Gastroesophageal sphincter (tissue), 4 donors: Measurements from ENCODE around the gene EXOC4. TPM values are rescaled to one million over a fixed set of nuclear protein-coding genes. Genes with fewer than 3 reads are reported as not detected.

ENCODE experiments used
- ATAC-seq: fragments of 150-250 bp; one replicate; pipeline ENCODE4 v1.9.1; 2016; ENCODE audit warnings: mild to moderate bottlenecking, moderate library complexity
- H3K27ac ChIP-seq, 4 donors: fragments of 200-600 bp; sonication (generic) in 3 of 4; 1 replicate in 3 of 4; 2 replicates in 1 of 4; pipeline ENCODE4 v1.5.1; 2016 to 2019
- H3K27me3 ChIP-seq: fragments of 200-600 bp; sonication (generic); one replicate; pipeline ENCODE4 v1.5.1; 2019
- H3K36me3 ChIP-seq, 2 donors: fragments of 200-600 bp; sonication (generic); one replicate each; pipeline ENCODE4 v1.5.1; 2019; ENCODE audit warnings: control low read depth in 1 of 2
- H3K4me1 ChIP-seq, 3 donors: fragments of 200-600 bp; sonication (generic); 1 replicate in 2 of 3; 2 replicates in 1 of 3; pipeline ENCODE4 v1.5.1; 2016 to 2019; ENCODE audit warnings: control low read depth in 2 of 3
- H3K4me3 ChIP-seq, 2 donors: fragments of 200-600 bp; sonication (generic); one replicate each; pipeline ENCODE4 v1.5.1; 2019; ENCODE audit warnings: mild to moderate bottlenecking in 1 of 2, moderate library complexity in 1 of 2
- H3K9me3 ChIP-seq, 3 donors: fragments of 200-600 bp; sonication (generic); one replicate each; pipeline ENCODE4 v1.5.1; 2017 to 2019; ENCODE audit warnings: control low read depth in 2 of 3
- EP300 ChIP-seq: sonication (generic); formaldehyde crosslinking; IDR thresholded peaks from one replicate; pipeline ENCODE4 v1.6.1; 2017; ENCODE audit warnings: antibody characterized with exemption, mild to moderate bottlenecking
- POLR2A ChIP-seq, 2 donors: fragments of 450-650 bp; IDR thresholded peaks; one replicate each; pipeline ENCODE4 v1.6.1; 2017; ENCODE audit warnings: antibody characterized with exemption in 2 of 2, mild to moderate bottlenecking in 2 of 2, moderate library complexity in 1 of 2
- POLR2AphosphoS5 ChIP-seq: sonication (generic); formaldehyde crosslinking; IDR thresholded peaks from one replicate; pipeline ENCODE4 v1.6.1; 2017; ENCODE audit warnings: antibody characterized with exemption
- WGBS, 2 donors: methylation state at CpG; one replicate each; pipeline ENCODE4 v1.1.5; 2018; ENCODE audit warnings: low coverage in 1 of 2; 5-methylcytosine and 5-hydroxymethylcytosine counted together
- total RNA-seq, 4 donors: library from RNA; depleted of rRNA; stranded (reverse); fragments of >200 nt; gene quantifications; one replicate each; pipeline ENCODE4 v1.1.0, GENCODE V29; 2016
- TF ChIP-seq, protein P1 (sequence below), 4 experiments: fragments of 200-600 bp in 2 of 4; fragments of 450-650 bp in 2 of 4; sonication (generic) in 1 of 4; IDR thresholded peaks; one replicate each; pipeline ENCODE4 v1.5.1; 2017 to 2019; ENCODE audit warnings: antibody characterized with exemption in 4 of 4, mild to moderate bottlenecking in 2 of 4, moderate library complexity in 2 of 4

The EXOC4 gene
- total RNA-seq, 4 donors from 2014 or later: 46.3 to 85.8 (median 51.9) TPM

DNA sequence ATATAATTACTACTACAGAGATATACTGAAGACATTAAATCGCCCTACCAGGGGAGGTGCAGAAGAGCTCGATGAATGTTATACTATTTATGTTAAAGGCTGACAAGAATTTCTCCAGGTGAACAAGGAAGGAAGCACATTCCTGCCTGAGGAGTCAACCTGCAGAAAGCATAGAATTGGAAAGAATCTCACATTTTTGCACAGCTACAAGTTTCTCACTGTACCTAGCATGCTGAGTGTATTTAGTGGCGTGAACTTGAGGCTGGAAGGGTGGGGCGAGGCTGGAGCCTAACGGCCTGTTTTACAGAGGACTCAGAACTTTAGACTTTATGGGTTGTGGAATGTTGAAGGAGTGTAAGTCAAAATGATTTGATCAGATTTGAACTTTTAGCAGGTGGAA lies 500.6 kb downstream of the EXOC4 start:
- H3K27me3 ChIP-seq: no peaks in the 10 kb centered on the region
- no peak overlapping the region for H3K4me3 ChIP-seq
- ATAC-seq: no peak
- no peaks in the 10 kb centered on the region for H3K36me3 ChIP-seq
- TF ChIP-seq, protein P1, sequence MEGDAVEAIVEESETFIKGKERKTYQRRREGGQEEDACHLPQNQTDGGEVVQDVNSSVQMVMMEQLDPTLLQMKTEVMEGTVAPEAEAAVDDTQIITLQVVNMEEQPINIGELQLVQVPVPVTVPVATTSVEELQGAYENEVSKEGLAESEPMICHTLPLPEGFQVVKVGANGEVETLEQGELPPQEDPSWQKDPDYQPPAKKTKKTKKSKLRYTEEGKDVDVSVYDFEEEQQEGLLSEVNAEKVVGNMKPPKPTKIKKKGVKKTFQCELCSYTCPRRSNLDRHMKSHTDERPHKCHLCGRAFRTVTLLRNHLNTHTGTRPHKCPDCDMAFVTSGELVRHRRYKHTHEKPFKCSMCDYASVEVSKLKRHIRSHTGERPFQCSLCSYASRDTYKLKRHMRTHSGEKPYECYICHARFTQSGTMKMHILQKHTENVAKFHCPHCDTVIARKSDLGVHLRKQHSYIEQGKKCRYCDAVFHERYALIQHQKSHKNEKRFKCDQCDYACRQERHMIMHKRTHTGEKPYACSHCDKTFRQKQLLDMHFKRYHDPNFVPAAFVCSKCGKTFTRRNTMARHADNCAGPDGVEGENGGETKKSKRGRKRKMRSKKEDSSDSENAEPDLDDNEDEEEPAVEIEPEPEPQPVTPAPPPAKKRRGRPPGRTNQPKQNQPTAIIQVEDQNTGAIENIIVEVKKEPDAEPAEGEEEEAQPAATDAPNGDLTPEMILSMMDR (IDR thresholded peaks at IDR 0.05): no peak
- TF ChIP-seq POLR2AphosphoS5 (no peak), EP300 (no peak), POLR2A (IDR thresholded peaks at IDR 0.05) (no peak)
- 74 to 83% methylated on average over 3 to 5 of the region's 5 CpGs for WGBS, 2 donors
- H3K9me3 ChIP-seq: no peaks in the 10 kb centered on the region
- no peaks in the 10 kb centered on the region for H3K4me1 ChIP-seq
- H3K27ac ChIP-seq: no peak overlapping the region

DNA sequence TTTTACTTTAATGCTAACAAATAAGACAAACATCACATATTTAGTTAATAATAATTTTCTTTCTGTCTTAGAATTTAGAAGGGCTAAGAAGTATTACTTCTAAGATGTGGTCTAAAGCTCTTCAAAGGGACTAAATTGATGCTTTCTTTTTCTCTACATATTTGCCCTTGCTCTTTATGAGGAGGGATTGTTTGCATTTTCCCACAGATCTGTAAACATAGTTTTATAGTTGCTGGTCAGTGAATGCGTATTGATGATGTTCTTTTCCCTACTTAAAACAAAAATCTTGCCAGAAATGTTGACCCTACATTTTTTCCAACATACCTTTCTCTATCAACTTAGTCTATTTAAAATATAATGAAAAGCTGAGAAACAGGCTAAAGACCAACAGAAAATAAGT lies 501.8 kb downstream of the EXOC4 start:
- Histone ChIP-seq H3K27ac (no peak overlapping the region), H3K4me3 (no peak overlapping the region), H3K9me3 (no peaks in the 10 kb centered on the region), H3K27me3 (no peaks in the 10 kb centered on the region), H3K36me3 (no peaks in the 10 kb centered on the region), H3K4me1 (no peaks in the 10 kb centered on the region)
- WGBS, 2 donors: 86 to 100% methylated on average over 1 of the region's 1 CpG
- TF ChIP-seq, protein P1 (IDR thresholded peaks at IDR 0.05): no peak
- TF ChIP-seq POLR2A (IDR thresholded peaks at IDR 0.05) (no peak), EP300 (no peak), POLR2AphosphoS5 (no peak)
- no peak for ATAC-seq

DNA sequence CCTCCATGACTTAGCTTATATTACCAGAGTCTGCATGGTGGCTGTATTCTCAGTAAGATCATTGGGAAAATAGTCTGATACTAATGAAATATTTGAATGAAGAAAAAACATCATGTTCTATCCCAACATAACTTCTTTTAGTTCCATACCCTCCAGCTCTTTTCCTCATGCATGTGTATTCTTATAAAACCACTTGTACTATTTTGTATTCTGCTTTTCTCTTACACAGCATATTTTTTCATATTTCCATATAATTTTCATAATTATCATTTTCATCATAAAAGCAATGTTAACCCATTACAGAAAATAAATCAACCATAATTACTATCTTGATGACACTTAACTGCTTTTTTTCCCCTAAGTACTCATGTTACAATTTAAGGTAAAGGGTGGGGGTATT lies 503.0 kb downstream of the EXOC4 start:
- H3K4me1 ChIP-seq: no peaks in the 10 kb centered on the region
- no peak overlapping the region for H3K4me3 ChIP-seq
- no peak for ATAC-seq

DNA sequence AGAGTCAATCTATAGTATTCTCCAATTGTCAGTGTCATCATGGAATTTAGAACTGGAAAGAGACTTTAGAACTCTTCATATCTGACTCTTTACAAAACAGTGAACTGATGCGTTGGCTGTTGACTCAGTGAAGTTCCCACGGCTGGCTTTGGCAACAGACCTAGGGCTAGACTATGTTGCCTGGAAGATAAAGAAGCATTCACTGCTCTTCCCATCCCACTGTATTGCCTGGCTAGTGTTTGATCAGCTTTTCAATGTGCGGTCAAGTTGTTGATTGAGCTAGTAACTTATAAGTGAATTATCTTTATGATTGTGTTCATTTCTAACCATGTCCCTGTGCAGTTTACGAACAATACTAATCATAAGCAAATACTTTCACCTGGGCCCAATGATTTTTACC lies 508.6 kb downstream of the EXOC4 start:
- H3K4me3 ChIP-seq: no peak overlapping the region
- 96 to 100% methylated on average over 4 of the region's 4 CpGs for WGBS, 2 donors
- TF ChIP-seq EP300: no peak
- TF ChIP-seq POLR2AphosphoS5: no peak
- TF ChIP-seq, protein P1 (IDR thresholded peaks at IDR 0.05): no peak
- no peak for TF ChIP-seq POLR2A (IDR thresholded peaks at IDR 0.05)
- H3K36me3 ChIP-seq: no peaks in the 10 kb centered on the region
- no peaks in the 10 kb centered on the region for H3K9me3 ChIP-seq
- H3K27me3 ChIP-seq: no peaks in the 10 kb centered on the region
- no peak for ATAC-seq
- no peaks in the 10 kb centered on the region for H3K4me1 ChIP-seq
- H3K27ac ChIP-seq: no peak overlapping the region

More for the DNA sequence above, 503.0 kb downstream of the EXOC4 start:
- H3K27me3 ChIP-seq: no peaks in the 10 kb centered on the region
- no peaks in the 10 kb centered on the region for H3K36me3 ChIP-seq
- no peaks in the 10 kb centered on the region for H3K9me3 ChIP-seq
- TF ChIP-seq POLR2AphosphoS5 (no peak), EP300 (no peak), POLR2A (IDR thresholded peaks at IDR 0.05) (no peak)
- TF ChIP-seq, protein P1 (IDR thresholded peaks at IDR 0.05): no peak
- H3K27ac ChIP-seq: no peak overlapping the region

DNA sequence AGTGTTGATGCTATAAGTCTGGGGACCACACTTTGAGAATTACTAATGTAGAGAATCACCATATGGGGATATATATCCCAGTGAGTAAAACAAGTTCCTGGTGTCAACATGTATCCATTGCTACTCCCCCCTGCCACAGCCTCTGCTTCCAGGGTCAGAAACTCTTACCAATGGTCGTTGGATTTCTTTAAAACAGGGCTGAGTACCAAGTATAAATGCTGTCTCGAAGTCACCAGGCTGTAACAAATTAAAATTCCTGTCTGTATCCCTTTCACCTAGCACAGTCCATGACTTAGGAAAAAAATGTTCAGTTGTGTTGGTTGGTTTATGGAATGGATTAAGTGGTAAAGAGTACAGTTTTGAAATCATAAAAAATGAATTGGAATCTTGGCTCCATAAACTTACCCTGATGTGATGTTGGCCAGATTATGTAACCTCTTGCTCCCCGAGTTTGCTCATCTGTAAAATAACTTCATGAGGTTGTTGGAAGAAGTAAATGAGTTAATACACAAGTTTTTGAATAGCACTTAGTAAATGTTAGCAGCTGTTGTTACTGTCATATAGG lies 510.3 kb downstream of the EXOC4 start:
- Histone ChIP-seq H3K36me3 (no peaks in the 10 kb centered on the region), H3K27ac (no peak overlapping the region), H3K9me3 (no peaks in the 10 kb centered on the region), H3K4me1 (no peaks in the 10 kb centered on the region), H3K27me3 (no peaks in the 10 kb centered on the region), H3K4me3 (no peak overlapping the region)
- ATAC-seq: no peak
- TF ChIP-seq, protein P1 (IDR thresholded peaks at IDR 0.05): no peak
- TF ChIP-seq EP300 (no peak), POLR2A (IDR thresholded peaks at IDR 0.05) (no peak), POLR2AphosphoS5 (no peak)
- 32 to 40% methylated on average over 3 of the region's 3 CpGs for WGBS, 2 donors
